ENCODE results near the gene PEAK3. TPM values are rescaled to one million over a fixed set of nuclear protein-coding genes. Genes with fewer than 3 reads are reported as not detected.
A peak's percentile ranks its signal among the peaks of the same experiment; 100 is the strongest.

The PEAK3 gene
- total and polyA plus RNA-seq, 2 donors (not counting 1 experiment from before 2014, with no cell fraction given), result 0.18 to 0.71 TPM

DNA sequence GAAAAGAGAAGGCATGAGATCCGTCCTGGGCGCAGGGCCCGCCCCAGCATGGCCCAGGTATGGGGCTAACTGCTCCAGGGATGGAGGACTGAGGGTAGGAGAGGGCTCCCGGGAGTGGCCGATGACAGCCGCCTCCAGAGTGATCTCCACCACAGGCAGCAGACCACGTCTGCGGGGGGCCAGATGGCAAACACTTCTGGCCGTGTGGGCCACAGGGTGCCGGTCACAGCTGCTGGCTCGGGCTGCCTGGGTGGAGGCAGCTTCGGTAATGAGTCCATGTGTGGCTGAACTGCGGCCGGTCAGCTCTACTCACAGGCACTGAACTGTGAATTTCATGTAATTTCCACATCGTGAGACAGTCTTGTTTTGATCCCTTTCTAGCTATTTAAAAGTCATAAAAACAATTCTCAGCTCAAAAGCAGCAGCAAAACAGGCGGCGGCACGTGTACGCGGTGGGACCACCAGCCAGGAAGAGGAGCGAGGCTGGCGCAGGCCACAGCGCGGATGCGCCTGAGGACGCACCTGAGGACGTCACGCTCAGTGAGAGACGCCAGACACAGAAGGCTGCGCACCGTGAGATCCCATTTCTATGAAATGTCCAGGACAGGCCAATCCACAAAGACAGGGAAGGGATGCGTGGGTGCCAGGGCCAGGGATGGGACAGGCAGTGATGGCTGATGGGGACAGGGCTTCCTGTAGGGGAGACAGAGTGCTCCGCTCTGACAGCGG is 42.4 kb upstream of the PEAK3 start:
- ATAC-seq (ENCODE audit: low read depth) (peak; percentile 26), DNase-seq (peak; percentile 81)
- ChIA-PET POLR2A (interaction anchor here (0.6 to 3.7 kb wide), 9 partner anchors 8 to 97 kb away, joined by 3 to 19 read pairs (median 5); no protein-coding TSS in a partner anchor), CTCF (interaction anchor here (0.7 to 5.1 kb wide), 5 partner anchors 9 to 287 kb away, joined by 3 to 24 read pairs (median 5); no protein-coding TSS in a partner anchor)
- H3K36me3 ChIP-seq (replicated peaks in 1 of 2; ENCODE audit: control extremely low read depth in 1 of 2, control insufficient read depth in 1 of 2, extremely low read depth in 1 of 2, insufficient read depth in 2 of 2, low read length in 1 of 2), result peaks cover 0 to 42% of the 10 kb centered on the region in 2 experiments
- WGBS (ENCODE audit: insufficient coverage), result 9% methylated on average over 34 of the region's 34 CpGs
- H3K4me2 ChIP-seq (replicated peaks; ENCODE audit: low read depth, low read length, poor library complexity, severe bottlenecking), result peak overlapping the region; percentile 81
- H3K4me3 ChIP-seq (ENCODE audit: control extremely low read depth in 1 of 5, extremely low read depth in 1 of 5, insufficient read depth in 1 of 5, low read depth in 2 of 5, low read length in 4 of 5), result peak overlapping the region in 4 of 5 experiments; percentile 3 to 38 (median 15)
- intact Hi-C loops (cut with micrococcal nuclease), result loop anchor here (1.0 kb wide), 1 partner anchor 8 kb away; no protein-coding TSS in a partner anchor
- H3K4me1 ChIP-seq (ENCODE audit: control insufficient read depth in 2 of 2, insufficient read depth in 2 of 2, low read length in 2 of 2), result peaks cover 48 to 59% of the 10 kb centered on the region in 2 donors
- peaks cover 70% of the 10 kb centered on the region for H3K79me2 ChIP-seq (ENCODE audit: control insufficient read depth, insufficient read depth, low read length)
- H4K20me1 ChIP-seq (ENCODE audit: control insufficient read depth, insufficient read depth, low read length, poor library complexity, severe bottlenecking), result peaks cover 5% of the 10 kb centered on the region
- H3K9me3 ChIP-seq (ENCODE audit: control extremely low read depth in 1 of 3, control insufficient read depth in 2 of 3, insufficient read depth in 1 of 3, low read length in 2 of 3), result no peaks in the 10 kb centered on the region
- no peak for TF ChIP-seq EZH2 (IDR thresholded peaks at IDR 0.05; ENCODE audit: borderline replicate concordance, insufficient read depth, low read depth, low read length, poor library complexity, severe bottlenecking)
- TF ChIP-seq, protein P1, sequence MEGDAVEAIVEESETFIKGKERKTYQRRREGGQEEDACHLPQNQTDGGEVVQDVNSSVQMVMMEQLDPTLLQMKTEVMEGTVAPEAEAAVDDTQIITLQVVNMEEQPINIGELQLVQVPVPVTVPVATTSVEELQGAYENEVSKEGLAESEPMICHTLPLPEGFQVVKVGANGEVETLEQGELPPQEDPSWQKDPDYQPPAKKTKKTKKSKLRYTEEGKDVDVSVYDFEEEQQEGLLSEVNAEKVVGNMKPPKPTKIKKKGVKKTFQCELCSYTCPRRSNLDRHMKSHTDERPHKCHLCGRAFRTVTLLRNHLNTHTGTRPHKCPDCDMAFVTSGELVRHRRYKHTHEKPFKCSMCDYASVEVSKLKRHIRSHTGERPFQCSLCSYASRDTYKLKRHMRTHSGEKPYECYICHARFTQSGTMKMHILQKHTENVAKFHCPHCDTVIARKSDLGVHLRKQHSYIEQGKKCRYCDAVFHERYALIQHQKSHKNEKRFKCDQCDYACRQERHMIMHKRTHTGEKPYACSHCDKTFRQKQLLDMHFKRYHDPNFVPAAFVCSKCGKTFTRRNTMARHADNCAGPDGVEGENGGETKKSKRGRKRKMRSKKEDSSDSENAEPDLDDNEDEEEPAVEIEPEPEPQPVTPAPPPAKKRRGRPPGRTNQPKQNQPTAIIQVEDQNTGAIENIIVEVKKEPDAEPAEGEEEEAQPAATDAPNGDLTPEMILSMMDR (IDR thresholded peaks at IDR 0.05), result no peak
- Mint-ChIP-seq H3K9me3 (ENCODE audit: insufficient read depth) (no peaks in the 10 kb centered on the region), H3K4me3 (peak overlapping the region; percentile 89), H3K27ac (peak overlapping the region; percentile 97), H3K27me3 (no peaks in the 10 kb centered on the region), H3K4me1 (peaks cover 52% of the 10 kb centered on the region)
- peak overlapping the region; percentile 8 for H2AFZ ChIP-seq (ENCODE audit: insufficient read depth, low read depth, low read length, poor library complexity, severe bottlenecking)
- peak overlapping the region; percentile 38 for H3K9ac ChIP-seq (ENCODE audit: low read length)
- H3K27ac ChIP-seq (ENCODE audit: low read length in 2 of 2), result peak overlapping the region; percentile 85 to 90
- no peaks in the 10 kb centered on the region for H3K27me3 ChIP-seq (replicated peaks in 1 of 4; ENCODE audit: control extremely low read depth in 1 of 4, control insufficient read depth in 3 of 4, insufficient read depth in 4 of 4, low read length in 3 of 4)

DNA sequence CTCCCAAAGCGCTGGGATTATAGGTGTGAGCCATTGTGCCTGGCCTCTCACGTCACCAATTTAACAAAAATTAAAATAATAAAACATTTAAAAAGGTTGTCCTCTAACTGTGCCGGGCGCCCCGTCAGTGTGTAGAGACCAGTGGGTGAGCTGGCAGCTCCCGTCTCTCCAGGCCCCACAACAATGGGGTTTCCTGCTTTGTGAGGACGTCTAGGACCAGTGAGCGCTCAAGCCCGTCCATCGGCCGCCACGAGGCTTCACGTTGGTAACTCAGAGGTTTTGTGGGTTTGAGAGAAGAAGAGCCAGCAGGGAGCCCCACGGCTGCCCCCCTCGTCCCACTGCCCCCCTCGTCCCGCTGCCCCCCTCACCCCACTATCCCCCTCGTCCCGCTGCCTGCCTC is 41.7 kb upstream of the PEAK3 start:
- DNase-seq (no peak), ATAC-seq (ENCODE audit: low read depth) (no peak)
- 73% methylated on average over 4 of the region's 19 CpGs for WGBS (ENCODE audit: insufficient coverage)
- H3K36me3 ChIP-seq (replicated peaks in 1 of 2; ENCODE audit: control extremely low read depth in 1 of 2, control insufficient read depth in 1 of 2, extremely low read depth in 1 of 2, insufficient read depth in 2 of 2, low read length in 1 of 2), result peaks cover 0 to 42% of the 10 kb centered on the region in 2 experiments
- H3K4me3 ChIP-seq (ENCODE audit: control extremely low read depth in 1 of 5, extremely low read depth in 1 of 5, insufficient read depth in 1 of 5, low read depth in 2 of 5, low read length in 4 of 5), result no peak overlapping the region
- no peak overlapping the region for H3K9ac ChIP-seq (ENCODE audit: low read length)
- no peaks in the 10 kb centered on the region for H3K27me3 ChIP-seq (replicated peaks in 1 of 4; ENCODE audit: control extremely low read depth in 1 of 4, control insufficient read depth in 3 of 4, insufficient read depth in 4 of 4, low read length in 3 of 4)
- intact Hi-C loops (cut with micrococcal nuclease), result loop anchor here (1.0 kb wide), 1 partner anchor 9 kb away; no protein-coding TSS in a partner anchor
- Mint-ChIP-seq H3K4me1 (peaks cover 54% of the 10 kb centered on the region), H3K27ac (no peak overlapping the region), H3K27me3 (no peaks in the 10 kb centered on the region), H3K4me3 (peak overlapping the region; percentile 89), H3K9me3 (ENCODE audit: insufficient read depth) (no peaks in the 10 kb centered on the region)
- peak overlapping the region; percentile 85 to 90 for H3K27ac ChIP-seq (ENCODE audit: low read length in 2 of 2)
- CTCF ChIA-PET, result interaction anchor here (0.7 to 5.1 kb wide), 3 partner anchors 8 to 69 kb away, joined by 3 to 24 read pairs (median 5); no protein-coding TSS in a partner anchor
- no peaks in the 10 kb centered on the region for H4K20me1 ChIP-seq (ENCODE audit: control insufficient read depth, insufficient read depth, low read length, poor library complexity, severe bottlenecking)
- peak overlapping the region; percentile 81 for H3K4me2 ChIP-seq (replicated peaks; ENCODE audit: low read depth, low read length, poor library complexity, severe bottlenecking)
- H3K79me2 ChIP-seq (ENCODE audit: control insufficient read depth, insufficient read depth, low read length), result peaks cover 67% of the 10 kb centered on the region
- TF ChIP-seq, protein P1 (IDR thresholded peaks at IDR 0.05), result no peak
- no peak for TF ChIP-seq EZH2 (IDR thresholded peaks at IDR 0.05; ENCODE audit: borderline replicate concordance, insufficient read depth, low read depth, low read length, poor library complexity, severe bottlenecking)
- POLR2A ChIA-PET, result interaction anchor here (0.5 to 3.7 kb wide), 4 partner anchors 9 to 272 kb away, joined by 3 to 19 read pairs (median 8); no protein-coding TSS in a partner anchor
- H2AFZ ChIP-seq (ENCODE audit: insufficient read depth, low read depth, low read length, poor library complexity, severe bottlenecking), result no peak overlapping the region
- no peaks in the 10 kb centered on the region for H3K9me3 ChIP-seq (ENCODE audit: control extremely low read depth in 1 of 3, control insufficient read depth in 2 of 3, insufficient read depth in 1 of 3, low read length in 2 of 3)
- H3K4me1 ChIP-seq (ENCODE audit: control insufficient read depth in 2 of 2, insufficient read depth in 2 of 2, low read length in 2 of 2), result peaks cover 50 to 61% of the 10 kb centered on the region in 2 donors

Measured in B cell (primary cell).